IPS-15b (cell line): ENCODE data around the gene IDS.
"Not testable (repeated sequence)": the region's sequence is repeated elsewhere in the genome, so short reads cannot be mapped to it uniquely, and the experiment has no call there.

Experiments
- H3K27me3 ChIP-seq: one replicate; pipeline ENCODE4 v1.6.1; 2013; ENCODE audit warnings: low read length; ENCODE audit not compliant: control insufficient read depth, insufficient read depth
- H3K36me3 ChIP-seq: one replicate; pipeline ENCODE4 v1.6.1; 2013; ENCODE audit warnings: low read length; ENCODE audit not compliant: control insufficient read depth, insufficient read depth
- H3K4me1 ChIP-seq: one replicate; pipeline ENCODE4 v1.6.1; 2013; ENCODE audit warnings: mild to moderate bottlenecking, low read length; ENCODE audit not compliant: control insufficient read depth, insufficient read depth
- H3K4me3 ChIP-seq: one replicate; pipeline ENCODE4 v1.5.1; 2013; ENCODE audit warnings: low read depth, low read length
- H3K9ac ChIP-seq: one replicate; pipeline ENCODE4 v1.6.1; 2013; ENCODE audit warnings: low read depth, mild to moderate bottlenecking, low read length
- H3K9me3 ChIP-seq: one replicate; pipeline ENCODE4 v1.6.1; 2013; ENCODE audit warnings: mild to moderate bottlenecking, low read length; ENCODE audit not compliant: control insufficient read depth, insufficient read depth

The IDS gene, protein sequence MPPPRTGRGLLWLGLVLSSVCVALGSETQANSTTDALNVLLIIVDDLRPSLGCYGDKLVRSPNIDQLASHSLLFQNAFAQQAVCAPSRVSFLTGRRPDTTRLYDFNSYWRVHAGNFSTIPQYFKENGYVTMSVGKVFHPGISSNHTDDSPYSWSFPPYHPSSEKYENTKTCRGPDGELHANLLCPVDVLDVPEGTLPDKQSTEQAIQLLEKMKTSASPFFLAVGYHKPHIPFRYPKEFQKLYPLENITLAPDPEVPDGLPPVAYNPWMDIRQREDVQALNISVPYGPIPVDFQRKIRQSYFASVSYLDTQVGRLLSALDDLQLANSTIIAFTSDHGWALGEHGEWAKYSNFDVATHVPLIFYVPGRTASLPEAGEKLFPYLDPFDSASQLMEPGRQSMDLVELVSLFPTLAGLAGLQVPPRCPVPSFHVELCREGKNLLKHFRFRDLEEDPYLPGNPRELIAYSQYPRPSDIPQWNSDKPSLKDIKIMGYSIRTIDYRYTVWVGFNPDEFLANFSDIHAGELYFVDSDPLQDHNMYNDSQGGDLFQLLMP

DNA sequence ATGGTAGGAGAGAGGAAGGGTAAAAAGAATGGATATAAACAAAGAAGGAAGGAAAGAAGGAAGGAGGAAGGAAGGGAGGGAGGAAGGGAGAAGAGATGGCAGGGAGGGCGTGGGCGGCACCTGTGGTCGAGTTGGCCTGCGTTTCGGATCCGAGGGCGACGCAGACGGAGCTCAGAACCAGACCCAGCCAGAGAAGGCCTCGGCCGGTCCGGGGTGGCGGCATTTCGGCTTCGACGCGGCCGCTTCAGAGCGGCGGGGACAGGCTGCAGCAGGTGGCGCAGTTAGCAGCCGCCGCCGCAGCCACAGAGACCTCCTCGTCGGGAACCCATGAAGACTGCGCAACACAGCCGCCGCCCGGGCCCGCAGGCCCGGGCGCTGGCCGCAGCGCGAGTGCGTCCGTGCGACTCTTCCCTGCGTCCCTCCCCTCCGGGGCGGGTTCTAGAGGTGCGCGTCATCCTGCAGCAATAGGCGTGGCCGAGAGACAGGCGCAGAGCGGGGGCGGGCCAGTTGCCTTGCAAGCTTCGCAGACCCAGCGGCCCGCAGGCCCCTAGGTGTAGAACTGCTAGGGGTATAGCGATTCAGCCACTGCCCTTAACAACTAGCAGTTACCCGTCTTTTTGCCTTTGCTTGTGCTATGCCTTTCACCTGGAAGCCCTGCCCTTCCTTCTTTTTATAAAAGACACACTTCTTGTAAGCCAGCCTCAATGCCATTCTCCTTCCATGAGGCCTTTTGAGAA is at the start of gene IDS:
Gene IDS (minus strand): TSS at position 392 of the 737 bp plus-strand sequence. CDS start 169 bp downstream, at position 223.
- H3K27me3 ChIP-seq = no peaks in the 10 kb centered on the region

DNA sequence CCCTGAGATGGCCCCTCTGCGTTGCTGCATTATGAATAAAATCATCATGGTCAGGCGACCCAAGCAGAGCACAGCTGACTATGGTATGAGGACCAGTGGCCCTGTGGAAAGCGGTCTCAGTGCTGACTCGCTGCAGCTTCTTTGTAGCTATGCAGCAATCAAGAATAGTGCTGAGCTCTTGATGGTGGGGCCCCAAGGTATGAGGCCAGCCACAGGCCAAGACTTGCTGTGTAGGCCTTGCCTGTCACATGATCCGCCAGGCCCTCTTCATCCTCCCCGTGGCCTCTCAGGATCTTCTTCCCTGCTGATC is 46.8 kb upstream of the IDS start:
- H3K4me3 ChIP-seq, H3K27me3 ChIP-seq, H3K9ac ChIP-seq, H3K4me1 ChIP-seq, H3K36me3 ChIP-seq, H3K9me3 ChIP-seq: not testable (repeated sequence)

More for the DNA sequence above, at the start of gene IDS:
- Histone ChIP-seq H3K9ac (no peak within 1 kb of the TSS), H3K9me3 (no peaks in the 10 kb centered on the region), H3K4me3 (peak within 1 kb of the TSS; percentile 52), H3K36me3 (no peaks in the 10 kb centered on the region), H3K4me1 (no peaks in the 10 kb centered on the region)

DNA sequence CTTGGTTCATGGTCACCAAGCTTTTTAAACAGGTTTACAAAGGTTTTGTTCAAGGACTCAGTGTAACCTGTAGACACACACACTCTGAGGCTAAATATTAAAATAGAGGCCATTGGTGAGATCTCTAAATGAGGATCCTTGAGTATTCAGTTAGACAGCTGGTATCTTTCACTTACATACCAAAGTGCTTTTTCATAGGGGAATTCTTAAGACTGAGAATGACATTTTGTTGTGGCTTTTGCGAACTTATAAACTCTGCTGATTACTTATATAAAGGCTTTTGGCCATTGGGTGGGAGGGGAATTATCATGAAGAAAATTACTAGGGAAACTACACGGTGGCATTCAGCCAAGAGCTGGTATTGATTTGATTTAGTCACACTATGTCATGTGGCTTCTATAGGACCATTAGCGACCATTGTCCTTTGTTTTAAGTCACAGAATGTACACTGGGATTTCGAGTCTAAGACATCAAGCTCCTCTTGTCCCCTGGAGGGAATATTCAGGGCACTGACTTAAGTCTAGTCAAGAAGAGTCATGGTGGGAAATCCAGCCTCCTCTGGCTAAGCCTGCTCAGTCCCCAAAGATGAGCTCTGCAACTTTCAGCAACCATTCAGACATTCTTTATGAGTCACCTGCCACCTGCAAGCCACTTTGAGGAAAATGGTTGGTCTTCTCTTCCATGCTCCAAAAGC is 46.3 kb upstream of the IDS start:
- H3K9ac ChIP-seq = not testable (repeated sequence)

GRCh38 chrX:149550454-149550853 is 45.3 kb upstream of the IDS start:
- H3K4me1 ChIP-seq, H3K27me3 ChIP-seq, H3K9ac ChIP-seq, H3K4me3 ChIP-seq, H3K36me3 ChIP-seq, H3K9me3 ChIP-seq: not testable (repeated sequence)

More for the DNA sequence above, 46.3 kb upstream of the IDS start:
- H3K27me3 ChIP-seq, H3K36me3 ChIP-seq, H3K4me1 ChIP-seq, H3K4me3 ChIP-seq, H3K9me3 ChIP-seq: not testable (repeated sequence)

GRCh38 chrX:149549701-149550100 is 44.6 kb upstream of the IDS start, which contains the start of gene HSFX3:
Gene HSFX3 (minus strand): TSS chrX:149549924. CDS start chrX:149549852, 72 bp downstream.
- not testable (repeated sequence) for H3K4me1 ChIP-seq

DNA sequence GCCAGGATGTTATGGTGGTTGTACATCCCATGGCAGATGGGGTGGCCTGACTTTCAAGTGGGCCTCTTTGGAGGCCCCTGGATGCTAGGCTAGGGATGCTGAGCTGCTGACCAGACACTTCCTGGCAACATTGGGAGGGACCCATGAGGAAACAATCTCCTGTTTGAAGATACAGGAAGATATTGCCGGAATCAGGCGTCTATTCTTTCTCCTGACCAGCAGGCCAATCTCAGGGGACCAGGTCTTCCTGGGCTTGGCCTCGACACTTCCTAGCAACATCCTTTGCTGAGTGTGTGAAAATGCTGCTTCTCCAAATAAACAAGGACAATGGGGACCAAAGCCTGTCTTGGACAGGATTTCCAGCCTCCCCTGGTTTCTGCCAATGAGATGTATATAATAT is 42.7 kb upstream of the IDS start:
- not testable (repeated sequence) for H3K9ac ChIP-seq, H3K36me3 ChIP-seq

More at GRCh38 chrX:149549701-149550100, 44.6 kb upstream of the IDS start, which contains the start of gene HSFX3:
- H3K9me3 ChIP-seq, H3K9ac ChIP-seq, H3K36me3 ChIP-seq, H3K4me3 ChIP-seq, H3K27me3 ChIP-seq: not testable (repeated sequence)

DNA sequence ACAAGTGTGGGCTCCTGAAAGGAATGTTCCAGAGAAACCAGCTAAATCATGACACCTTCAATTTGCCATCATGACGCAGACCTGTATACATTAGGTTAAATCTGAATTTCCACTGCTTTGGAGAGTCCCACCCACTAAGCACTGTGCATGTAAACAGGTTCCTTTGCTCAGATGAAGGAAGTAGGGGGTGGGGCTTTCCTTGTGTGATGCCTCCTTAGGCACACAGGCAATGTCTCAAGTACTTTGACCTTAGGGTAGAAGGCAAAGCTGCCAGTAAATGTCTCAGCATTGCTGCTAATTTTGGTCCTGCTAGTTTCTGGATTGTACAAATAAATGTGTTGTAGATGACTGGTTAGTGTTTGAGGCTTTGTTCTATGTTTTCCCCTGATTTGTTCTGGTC is 41.9 kb upstream of the IDS start:
- H3K27me3 ChIP-seq, H3K4me3 ChIP-seq, H3K9me3 ChIP-seq, H3K36me3 ChIP-seq, H3K4me1 ChIP-seq, H3K9ac ChIP-seq: not testable (repeated sequence)

More for the DNA sequence above, 42.7 kb upstream of the IDS start:
- not testable (repeated sequence) for H3K27me3 ChIP-seq, H3K4me1 ChIP-seq, H3K4me3 ChIP-seq, H3K9me3 ChIP-seq

GRCh38 chrX:149545545-149546543 is 40.7 kb upstream of the IDS start:
- H3K9ac ChIP-seq, H3K27me3 ChIP-seq, H3K36me3 ChIP-seq, H3K4me1 ChIP-seq, H3K4me3 ChIP-seq, H3K9me3 ChIP-seq: not testable (repeated sequence)

DNA sequence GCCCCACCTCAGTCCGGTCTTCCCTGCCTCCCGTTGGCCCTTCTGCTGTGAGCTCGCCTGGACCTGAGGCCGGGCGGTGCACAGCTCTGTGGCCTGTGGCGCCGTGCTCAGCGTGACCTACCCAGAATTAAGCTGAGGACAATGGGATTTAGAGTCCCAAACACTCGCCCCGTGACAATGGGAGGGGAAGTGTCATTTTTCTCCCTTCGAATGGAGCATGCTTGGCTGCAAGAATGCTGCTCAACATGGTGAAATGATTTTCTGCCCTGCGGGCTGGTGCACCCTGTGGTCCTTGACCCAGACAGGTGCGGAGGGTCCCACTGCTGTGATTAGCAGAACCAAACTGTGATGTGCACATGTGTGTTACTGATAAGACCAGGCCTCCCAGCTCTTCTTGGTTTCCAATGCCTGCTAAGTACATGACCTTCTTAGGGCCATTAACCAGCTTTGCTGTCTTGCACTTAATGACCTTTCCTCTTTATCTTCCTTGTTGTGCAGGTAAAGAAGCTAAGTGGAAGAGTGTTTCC is 36.5 kb upstream of the IDS start:
- Histone ChIP-seq H3K4me1 (no peaks in the 10 kb centered on the region), H3K27me3 (peaks cover 3% of the 10 kb centered on the region), H3K9ac (no peak overlapping the region), H3K9me3 (no peaks in the 10 kb centered on the region), H3K4me3 (peak overlapping the region; percentile 71), H3K36me3 (no peaks in the 10 kb centered on the region)

- Histone ChIP-seq H3K4me3 (peak within 1 kb of the TSS; percentile 71), H3K9me3 (no peaks in the 10 kb centered on the region), H3K27me3 (peaks cover 3% of the 10 kb centered on the region), H3K36me3 (no peaks in the 10 kb centered on the region), H3K4me1 (no peaks in the 10 kb centered on the region), H3K9ac (no peak within 1 kb of the TSS)
Observed at GRCh38 chrX:149540621-149541520, 35.8 kb upstream of the IDS start, which contains the start of gene EOLA1. Gene EOLA1 (plus strand): TSS chrX:149541012. CDS start chrX:149545631, 4,619 bp downstream.
